ENCODE measurements around the gene TAS1R3.
"Not testable (repeated sequence)": the region's sequence is repeated elsewhere in the genome, so short reads cannot be mapped to it uniquely, and the experiment has no call there.

TAS1R3 gene

GRCh38 chr1:1309251-1310108 lies 21.6 kb upstream of the TAS1R3 start:
- no peak for DNase-seq

- no peak for DNase-seq
Observed at GRCh38 chr1:1310109-1310385, 21.0 kb upstream of the TAS1R3 start.

- no peak for DNase-seq
Observed at GRCh38 chr1:1310476-1311053, 20.5 kb upstream of the TAS1R3 start.

- no peak for DNase-seq
Observed at GRCh38 chr1:1311107-1312104, 19.7 kb upstream of the TAS1R3 start.

- no peak for DNase-seq
Observed at GRCh38 chr1:1312450-1313314, 18.4 kb upstream of the TAS1R3 start.

- no peak for DNase-seq
Observed at GRCh38 chr1:1313500-1314236, 17.4 kb upstream of the TAS1R3 start.

- no peak for DNase-seq
Observed at GRCh38 chr1:1314237-1314586, 16.9 kb upstream of the TAS1R3 start.

- no peak for DNase-seq
Observed at GRCh38 chr1:1314678-1315335, 16.3 kb upstream of the TAS1R3 start.

GRCh38 chr1:1315435-1315954 lies 15.6 kb upstream of the TAS1R3 start:
- no peak for DNase-seq

GRCh38 chr1:1316199-1316598 lies 14.9 kb upstream of the TAS1R3 start:
- DNase-seq, result not testable (repeated sequence)

GRCh38 chr1:1317420-1317819 lies 13.7 kb upstream of the TAS1R3 start:
- no peak for DNase-seq

- no peak for DNase-seq
Observed at GRCh38 chr1:1318131-1318652, 12.9 kb upstream of the TAS1R3 start.

GRCh38 chr1:1318777-1319645 lies 12.1 kb upstream of the TAS1R3 start:
- DNase-seq, result no peak

GRCh38 chr1:1319646-1319941 lies 11.5 kb upstream of the TAS1R3 start:
- DNase-seq, result no peak

GRCh38 chr1:1320666-1321448 lies 10.2 kb upstream of the TAS1R3 start:
- DNase-seq, result no peak

- DNase-seq, result no peak
Observed at GRCh38 chr1:1321477-1321876, 9.6 kb upstream of the TAS1R3 start.

- DNase-seq, result no peak
Observed at GRCh38 chr1:1322418-1322817, 8.7 kb upstream of the TAS1R3 start.

- DNase-seq, result no peak
Observed at GRCh38 chr1:1322952-1323351, 8.1 kb upstream of the TAS1R3 start.

GRCh38 chr1:1324084-1324523 lies 7.0 kb upstream of the TAS1R3 start:
- no peak for DNase-seq

All from NCI-H187 (cell line).